ENCODE data around the gene NUP98.
"Not testable (repeated sequence)": the region's sequence is repeated elsewhere in the genome, so short reads cannot be mapped to it uniquely, and the experiment has no call there.

NUP98 gene

DNA sequence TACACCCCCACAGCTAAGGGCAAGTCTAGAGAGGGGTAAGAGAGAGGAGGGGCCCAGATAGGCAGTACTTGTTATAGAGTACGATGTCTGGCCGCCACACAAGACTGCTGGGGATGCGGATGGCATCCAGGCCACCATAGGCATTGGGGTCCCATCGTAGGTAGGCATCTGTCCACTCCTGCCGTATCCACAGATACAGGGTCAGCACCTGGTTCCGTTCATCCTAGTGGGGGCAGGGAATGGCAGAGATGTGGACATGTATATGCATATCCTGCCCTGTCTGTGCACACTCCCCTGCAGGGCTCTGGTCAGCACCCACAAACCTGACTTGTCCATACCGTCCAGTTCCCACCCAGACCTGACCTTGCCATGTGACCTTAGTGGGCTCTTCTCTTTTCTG is 128.2 kb downstream of the NUP98 start:
- no peak for DNase-seq
- Mint-ChIP-seq H3K4me3 (no peak overlapping the region), H3K27ac (no peak overlapping the region), H3K36me3 (ENCODE audit: low read depth) (peaks cover 37% of the 10 kb centered on the region), H3K27me3 (no peaks in the 10 kb centered on the region), H3K9me3 (no peaks in the 10 kb centered on the region), H3K4me1 (no peaks in the 10 kb centered on the region)
- no peak for ATAC-seq

GRCh38 chr11:3667149-3668035 is 130.0 kb downstream of the NUP98 start:
- DNase-seq: no peak
- Mint-ChIP-seq H3K9me3 (no peaks in the 10 kb centered on the region), H3K4me3 (no peak overlapping the region), H3K27ac (no peak overlapping the region), H3K4me1 (no peaks in the 10 kb centered on the region), H3K27me3 (no peaks in the 10 kb centered on the region), H3K36me3 (ENCODE audit: low read depth) (peaks cover 27% of the 10 kb centered on the region)
- no peak for ATAC-seq

- ATAC-seq (no peak), DNase-seq (no peak)
- no peak overlapping the region for H3K4me3 Mint-ChIP-seq
- H3K36me3 Mint-ChIP-seq (ENCODE audit: low read depth): peaks cover 22% of the 10 kb centered on the region
- no peaks in the 10 kb centered on the region for H3K9me3 Mint-ChIP-seq
- no peaks in the 10 kb centered on the region for H3K4me1 Mint-ChIP-seq
- no peak overlapping the region for H3K27ac Mint-ChIP-seq
- H3K27me3 Mint-ChIP-seq: no peaks in the 10 kb centered on the region
Measured at GRCh38 chr11:3666023-3666530, 131.3 kb downstream of the NUP98 start.

DNA sequence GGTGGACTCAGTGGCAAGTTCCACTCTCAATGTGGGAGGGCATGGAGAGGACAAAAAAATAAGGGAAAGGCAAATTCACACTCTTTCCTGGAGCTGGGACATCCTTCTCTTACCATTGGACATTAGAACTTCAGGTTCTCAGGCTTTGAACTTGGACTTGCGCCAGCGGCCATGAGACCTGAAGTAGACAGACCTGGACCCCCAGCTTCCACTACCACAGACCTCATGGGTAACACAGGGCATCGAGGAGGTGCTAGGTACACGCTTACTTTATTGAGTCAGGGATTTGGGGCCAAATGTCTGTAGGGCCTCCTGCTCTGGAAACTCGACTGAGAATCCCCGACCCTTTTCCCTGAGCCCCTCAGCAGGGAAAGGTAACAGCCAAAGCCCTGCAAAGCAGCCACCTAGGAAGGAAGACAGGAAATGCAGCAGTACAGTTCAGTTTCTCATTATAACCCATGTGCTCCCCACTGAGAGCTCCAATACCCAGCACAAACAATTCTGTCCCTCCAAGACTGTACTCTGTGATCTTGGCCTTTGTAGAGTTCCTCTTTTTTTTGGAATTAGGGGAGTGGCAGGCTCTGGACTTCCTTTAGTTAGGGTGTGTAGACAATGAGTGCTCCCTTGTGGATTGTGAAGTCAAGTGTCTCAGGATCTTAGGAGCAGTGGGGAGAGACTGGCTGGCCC is 131.9 kb downstream of the NUP98 start:
- H3K4me1 Mint-ChIP-seq: no peaks in the 10 kb centered on the region
- no peak for DNase-seq
- no peaks in the 10 kb centered on the region for H3K27me3 Mint-ChIP-seq
- no peak overlapping the region for H3K4me3 Mint-ChIP-seq
- ATAC-seq: no peak
- H3K27ac Mint-ChIP-seq: no peak overlapping the region
- H3K36me3 Mint-ChIP-seq (ENCODE audit: low read depth): peaks cover 22% of the 10 kb centered on the region
- no peaks in the 10 kb centered on the region for H3K9me3 Mint-ChIP-seq

DNA sequence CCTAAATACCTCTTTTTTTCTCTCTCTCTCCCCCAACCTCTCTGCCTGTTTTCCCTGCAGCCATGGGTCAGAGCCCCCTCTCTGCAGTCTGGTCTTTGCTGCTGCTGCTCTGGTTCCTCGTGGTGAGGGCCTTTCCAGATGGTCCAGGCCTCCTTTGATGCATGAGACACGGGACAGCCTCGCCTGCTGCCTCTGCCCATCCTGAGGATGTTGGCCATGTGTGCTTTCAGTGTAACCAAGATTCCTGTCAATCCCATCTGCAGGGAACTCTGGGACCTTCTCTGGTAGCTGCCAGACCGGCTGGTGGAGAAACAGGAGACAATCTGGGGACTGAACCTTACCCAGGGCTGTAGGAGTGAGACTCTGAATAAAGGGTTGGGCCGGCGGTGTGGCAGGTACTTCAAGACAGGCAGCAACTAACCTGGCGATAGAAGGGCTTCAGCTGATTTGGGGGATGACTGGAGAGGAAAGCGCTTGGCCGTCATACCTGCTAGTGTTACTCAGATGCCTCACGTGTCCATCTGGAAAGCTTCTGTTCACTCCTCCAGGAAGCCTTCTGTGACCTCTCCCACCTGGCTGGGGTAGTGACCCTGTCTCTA is 133.2 kb downstream of the NUP98 start:
- Mint-ChIP-seq H3K27me3 (no peaks in the 10 kb centered on the region), H3K4me3 (no peak overlapping the region), H3K27ac (peak overlapping the region; percentile 49), H3K4me1 (no peaks in the 10 kb centered on the region), H3K36me3 (ENCODE audit: low read depth) (peaks cover 15% of the 10 kb centered on the region), H3K9me3 (no peaks in the 10 kb centered on the region)
- DNase-seq (no peak), ATAC-seq (no peak)

DNA sequence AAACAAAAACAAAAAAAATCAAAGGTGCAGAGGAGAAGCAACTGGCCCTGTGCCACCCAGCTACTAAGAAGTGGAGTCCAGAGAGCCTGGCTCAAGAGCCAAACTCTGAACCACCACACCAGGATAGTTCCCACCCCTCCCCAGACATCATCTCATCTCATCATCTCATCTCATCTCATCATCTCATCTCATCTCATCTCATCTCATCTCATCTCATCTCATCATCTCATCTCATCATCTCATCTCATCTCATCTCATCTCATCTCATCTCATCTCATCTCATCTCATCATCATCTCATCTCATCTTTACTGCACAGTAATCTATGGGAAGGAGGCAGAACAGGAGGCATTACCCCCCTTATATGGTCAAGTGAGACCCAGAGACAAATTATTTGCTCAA is 134.5 kb downstream of the NUP98 start:
- Mint-ChIP-seq H3K27ac (no peak overlapping the region), H3K27me3 (no peaks in the 10 kb centered on the region), H3K4me3 (no peak overlapping the region), H3K9me3 (no peaks in the 10 kb centered on the region), H3K4me1 (no peaks in the 10 kb centered on the region), H3K36me3 (ENCODE audit: low read depth) (peaks cover 6% of the 10 kb centered on the region)
- no peak for ATAC-seq
- no peak for DNase-seq

- ATAC-seq: no peak
- Mint-ChIP-seq H3K9me3 (no peaks in the 10 kb centered on the region), H3K27me3 (no peaks in the 10 kb centered on the region), H3K27ac (no peak overlapping the region), H3K36me3 (ENCODE audit: low read depth) (peaks cover 6% of the 10 kb centered on the region), H3K4me3 (no peak overlapping the region), H3K4me1 (no peaks in the 10 kb centered on the region)
- no peak for DNase-seq
Measured at GRCh38 chr11:3660960-3661359, 136.4 kb downstream of the NUP98 start.

- DNase-seq (no peak), ATAC-seq (no peak)
- H3K4me1 Mint-ChIP-seq: no peaks in the 10 kb centered on the region
- no peak overlapping the region for H3K27ac Mint-ChIP-seq
- peaks cover 3% of the 10 kb centered on the region for H3K36me3 Mint-ChIP-seq (ENCODE audit: low read depth)
- no peaks in the 10 kb centered on the region for H3K9me3 Mint-ChIP-seq
- H3K27me3 Mint-ChIP-seq: peaks cover 5% of the 10 kb centered on the region
- H3K4me3 Mint-ChIP-seq: no peak overlapping the region
Measured at GRCh38 chr11:3659595-3660515, 137.5 kb downstream of the NUP98 start.

- no peaks in the 10 kb centered on the region for H3K36me3 Mint-ChIP-seq (ENCODE audit: low read depth)
- peaks cover 5% of the 10 kb centered on the region for H3K27me3 Mint-ChIP-seq
- ATAC-seq (no peak), DNase-seq (no peak)
- H3K9me3 Mint-ChIP-seq: no peaks in the 10 kb centered on the region
- H3K4me3 Mint-ChIP-seq: no peak overlapping the region
- H3K27ac Mint-ChIP-seq: no peak overlapping the region
- H3K4me1 Mint-ChIP-seq: no peaks in the 10 kb centered on the region
Measured at GRCh38 chr11:3658252-3658651, 139.1 kb downstream of the NUP98 start.

- H3K36me3 Mint-ChIP-seq (ENCODE audit: low read depth); H3K4me3 Mint-ChIP-seq; H3K27me3 Mint-ChIP-seq; ATAC-seq; H3K9me3 Mint-ChIP-seq; DNase-seq; H3K27ac Mint-ChIP-seq; H3K4me1 Mint-ChIP-seq: not testable (repeated sequence)
Measured at GRCh38 chr11:3657331-3657730, 140.0 kb downstream of the NUP98 start.

DNA sequence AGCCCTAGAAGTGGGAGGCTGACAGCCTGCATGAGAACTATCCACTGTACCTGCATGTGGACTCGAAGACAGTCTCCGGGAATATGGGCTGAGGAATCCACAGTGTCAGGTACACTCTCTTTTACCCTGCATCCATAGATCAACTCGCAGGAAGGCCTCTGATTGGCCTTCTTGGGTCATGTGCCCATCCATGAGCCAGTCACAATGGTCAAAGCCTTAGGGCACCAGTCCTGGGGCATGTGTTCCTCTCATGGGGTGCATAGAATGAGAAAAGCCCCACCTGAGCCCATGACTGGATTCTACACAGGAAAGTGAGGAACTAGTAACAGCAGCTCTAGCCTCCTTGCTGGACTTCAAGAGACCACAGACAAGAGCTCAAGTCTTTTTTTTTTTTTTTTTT is 141.8 kb downstream of the NUP98 start:
- H3K4me3 Mint-ChIP-seq: no peak overlapping the region
- no peaks in the 10 kb centered on the region for H3K36me3 Mint-ChIP-seq (ENCODE audit: low read depth)
- no peak for DNase-seq
- no peaks in the 10 kb centered on the region for H3K9me3 Mint-ChIP-seq
- H3K27me3 Mint-ChIP-seq: peaks cover 10% of the 10 kb centered on the region
- no peaks in the 10 kb centered on the region for H3K4me1 Mint-ChIP-seq
- H3K27ac Mint-ChIP-seq: no peak overlapping the region
- no peak for ATAC-seq

- ATAC-seq; H3K9me3 Mint-ChIP-seq; H3K4me1 Mint-ChIP-seq; H3K4me3 Mint-ChIP-seq; H3K36me3 Mint-ChIP-seq (ENCODE audit: low read depth); DNase-seq; H3K27ac Mint-ChIP-seq: not testable (repeated sequence)
- peaks cover 22% of the 10 kb centered on the region for H3K27me3 Mint-ChIP-seq
Measured at GRCh38 chr11:3652514-3652913, 144.8 kb downstream of the NUP98 start.

DNA sequence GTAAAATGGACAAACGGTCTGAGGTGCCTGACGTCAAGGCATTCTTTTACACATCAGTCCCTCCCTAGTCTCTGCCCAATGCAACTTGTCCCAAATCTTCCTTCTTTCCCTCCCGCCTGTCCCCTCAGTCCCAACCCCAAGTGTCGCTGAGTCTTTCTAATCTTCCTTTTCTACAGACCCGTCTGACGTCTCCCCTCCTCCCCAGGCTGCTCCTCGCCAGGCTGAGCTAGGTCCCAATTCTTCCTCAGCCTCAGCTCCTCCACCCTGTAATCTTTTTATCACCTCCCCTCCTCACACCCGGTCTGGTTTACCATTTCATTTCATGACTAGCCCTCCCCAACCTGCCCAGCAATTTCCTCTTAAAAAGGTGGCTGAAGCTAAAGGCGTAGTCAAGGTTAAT is 148.0 kb downstream of the NUP98 start:
- peaks cover 29% of the 10 kb centered on the region for H3K27me3 Mint-ChIP-seq
- H3K36me3 Mint-ChIP-seq (ENCODE audit: low read depth); H3K4me3 Mint-ChIP-seq; DNase-seq; H3K27ac Mint-ChIP-seq; H3K9me3 Mint-ChIP-seq; H3K4me1 Mint-ChIP-seq; ATAC-seq: not testable (repeated sequence)

DNA sequence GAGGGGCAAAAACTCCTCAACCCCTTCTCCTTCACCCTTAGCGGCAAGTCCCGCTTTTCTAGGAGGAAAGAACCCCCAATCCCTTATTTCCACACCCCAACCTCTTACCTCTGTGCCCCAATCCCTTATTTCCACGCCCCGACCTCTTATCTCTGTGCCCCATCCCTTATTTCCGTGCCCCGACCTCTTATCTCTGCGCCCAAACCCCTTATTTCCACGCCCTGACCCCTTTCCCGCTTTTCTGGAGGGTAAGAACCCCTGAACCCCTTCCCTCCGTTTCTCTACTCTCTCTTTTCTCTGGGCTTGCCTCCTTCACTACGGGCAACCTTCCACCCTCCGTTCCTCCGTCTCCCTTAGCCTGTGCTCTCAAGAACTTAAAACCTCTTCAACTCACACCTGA is 148.5 kb downstream of the NUP98 start:
- H3K36me3 Mint-ChIP-seq (ENCODE audit: low read depth); H3K9me3 Mint-ChIP-seq; DNase-seq; ATAC-seq; H3K4me3 Mint-ChIP-seq; H3K4me1 Mint-ChIP-seq; H3K27ac Mint-ChIP-seq: not testable (repeated sequence)
- H3K27me3 Mint-ChIP-seq: peaks cover 31% of the 10 kb centered on the region

All from activated naive CD8-positive, alpha-beta T cell treated with anti-CD3 and anti-CD28 coated beads, Interleukin-2, amount 50 U/mL, for 24 hours (primary cell).